ENCODE results near the gene JMJD8. TPM values are rescaled to one million over a fixed set of nuclear protein-coding genes. Genes with fewer than 3 reads are reported as not detected.

Gene JMJD8
- total RNA-seq, 1 donor from 2014 or later: 62.9 TPM

DNA sequence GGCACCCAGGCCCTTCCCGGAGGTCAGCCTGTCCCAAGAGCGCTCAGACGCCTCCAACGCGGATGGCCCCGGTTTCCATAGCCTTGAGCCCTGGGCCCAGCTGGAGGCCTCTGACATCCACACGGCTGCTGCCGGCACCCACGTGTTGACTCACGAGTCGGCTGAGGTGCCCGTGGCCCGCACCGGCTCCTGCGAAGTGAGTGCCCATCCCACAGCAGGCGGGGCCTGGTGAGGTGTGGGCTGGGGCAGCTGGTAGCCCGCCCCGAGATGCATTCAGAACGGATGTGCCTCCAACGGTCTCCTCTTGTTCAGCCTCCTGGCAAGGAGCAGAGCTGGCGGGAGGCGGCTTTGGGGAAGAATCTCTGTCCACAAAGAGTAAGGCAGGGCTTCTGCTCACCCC is 32.3 kb downstream of the JMJD8 start:
- Histone ChIP-seq H3K4me3 (no peak overlapping the region), H3K27me3 (no peaks in the 10 kb centered on the region), H3K4me1 (peaks cover 27% of the 10 kb centered on the region), H3K27ac (no peak overlapping the region), H3K9me3 (no peaks in the 10 kb centered on the region), H3K36me3 (no peaks in the 10 kb centered on the region)
- TF ChIP-seq POLR2AphosphoS5 (IDR thresholded peaks at IDR 0.05; ENCODE audit: insufficient read depth in 1 of 2, low read depth in 1 of 2) (no peak), POLR2A (IDR thresholded peaks at IDR 0.05) (no peak)
- TF ChIP-seq, protein P1, sequence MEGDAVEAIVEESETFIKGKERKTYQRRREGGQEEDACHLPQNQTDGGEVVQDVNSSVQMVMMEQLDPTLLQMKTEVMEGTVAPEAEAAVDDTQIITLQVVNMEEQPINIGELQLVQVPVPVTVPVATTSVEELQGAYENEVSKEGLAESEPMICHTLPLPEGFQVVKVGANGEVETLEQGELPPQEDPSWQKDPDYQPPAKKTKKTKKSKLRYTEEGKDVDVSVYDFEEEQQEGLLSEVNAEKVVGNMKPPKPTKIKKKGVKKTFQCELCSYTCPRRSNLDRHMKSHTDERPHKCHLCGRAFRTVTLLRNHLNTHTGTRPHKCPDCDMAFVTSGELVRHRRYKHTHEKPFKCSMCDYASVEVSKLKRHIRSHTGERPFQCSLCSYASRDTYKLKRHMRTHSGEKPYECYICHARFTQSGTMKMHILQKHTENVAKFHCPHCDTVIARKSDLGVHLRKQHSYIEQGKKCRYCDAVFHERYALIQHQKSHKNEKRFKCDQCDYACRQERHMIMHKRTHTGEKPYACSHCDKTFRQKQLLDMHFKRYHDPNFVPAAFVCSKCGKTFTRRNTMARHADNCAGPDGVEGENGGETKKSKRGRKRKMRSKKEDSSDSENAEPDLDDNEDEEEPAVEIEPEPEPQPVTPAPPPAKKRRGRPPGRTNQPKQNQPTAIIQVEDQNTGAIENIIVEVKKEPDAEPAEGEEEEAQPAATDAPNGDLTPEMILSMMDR (IDR thresholded peaks at IDR 0.05): no peak
- DNase-seq (ENCODE audit: extremely low spot score in 2 of 2): no peak
- intact Hi-C loops (cut with DNase I): no loop called here

- peaks cover 43% of the 10 kb centered on the region for H3K4me1 ChIP-seq
- no peaks in the 10 kb centered on the region for H3K27me3 ChIP-seq
- no peaks in the 10 kb centered on the region for H3K9me3 ChIP-seq
- intact Hi-C loops (cut with DNase I): loop anchor here (10.0 kb wide), 1 partner anchor 265 kb away; the partner anchor contains the start of gene PGAP6
- TF ChIP-seq POLR2A (IDR thresholded peaks at IDR 0.05) (no peak), POLR2AphosphoS5 (IDR thresholded peaks at IDR 0.05; ENCODE audit: insufficient read depth in 1 of 2, low read depth in 1 of 2) (no peak)
- TF ChIP-seq, protein P1 (IDR thresholded peaks at IDR 0.05): no peak
- H3K4me3 ChIP-seq: peak overlapping the region; percentile 62 to 72
- DNase-seq (ENCODE audit: extremely low spot score in 2 of 2): no peak
- H3K27ac ChIP-seq: peak overlapping the region; percentile 75
- no peaks in the 10 kb centered on the region for H3K36me3 ChIP-seq
Measured at GRCh38 chr16:649631-650030, 34.5 kb downstream of the JMJD8 start.

GRCh38 chr16:648781-649589 is 35.1 kb downstream of the JMJD8 start, which contains the start of gene WDR90:
WDR90 (plus strand) TSS chr16:649365; CDS start chr16:649417, 52 bp downstream.
- Histone ChIP-seq H3K36me3 (no peaks in the 10 kb centered on the region), H3K9me3 (no peaks in the 10 kb centered on the region), H3K4me1 (peaks cover 43% of the 10 kb centered on the region), H3K27ac (peak within 1 kb of the TSS; percentile 75), H3K27me3 (no peaks in the 10 kb centered on the region), H3K4me3 (peak within 1 kb of the TSS; percentile 62 to 72)
- intact Hi-C loops (cut with DNase I): loop anchor here (10.0 kb wide), 1 partner anchor 264 kb away; the partner anchor contains the start of gene PGAP6
- DNase-seq (ENCODE audit: extremely low spot score in 2 of 2): no peak
- TF ChIP-seq POLR2A (IDR thresholded peaks at IDR 0.05): peak in 1 of 2 donors; percentile 39
- TF ChIP-seq POLR2AphosphoS5 (IDR thresholded peaks at IDR 0.05; ENCODE audit: insufficient read depth in 1 of 2, low read depth in 1 of 2): peak in 1 of 2 donors; percentile 71
- TF ChIP-seq, protein P1 (IDR thresholded peaks at IDR 0.05): no peak

- Histone ChIP-seq H3K4me1 (peaks cover 51% of the 10 kb centered on the region), H3K4me3 (peak overlapping the region; percentile 62 to 72), H3K27ac (peak overlapping the region; percentile 75), H3K27me3 (no peaks in the 10 kb centered on the region), H3K9me3 (no peaks in the 10 kb centered on the region), H3K36me3 (no peaks in the 10 kb centered on the region)
- DNase-seq (ENCODE audit: extremely low spot score in 2 of 2): no peak
- intact Hi-C loops (cut with DNase I): loop anchor here (10.0 kb wide), 1 partner anchor 263 kb away; the partner anchor contains the start of gene PGAP6
- TF ChIP-seq POLR2AphosphoS5 (IDR thresholded peaks at IDR 0.05; ENCODE audit: insufficient read depth in 1 of 2, low read depth in 1 of 2) (no peak), POLR2A (IDR thresholded peaks at IDR 0.05) (no peak)
- TF ChIP-seq, protein P1 (IDR thresholded peaks at IDR 0.05): no peak
Measured at GRCh38 chr16:648071-648780, 35.9 kb downstream of the JMJD8 start.

Measured in vagina (tissue), 2 donors.